ENCODE data around the gene SUPV3L1. TPM values are rescaled to one million over a fixed set of nuclear protein-coding genes. Genes with fewer than 3 reads are reported as not detected.

Gene SUPV3L1
- total RNA-seq, 1 donor from 2014 or later: 38.0 TPM

DNA sequence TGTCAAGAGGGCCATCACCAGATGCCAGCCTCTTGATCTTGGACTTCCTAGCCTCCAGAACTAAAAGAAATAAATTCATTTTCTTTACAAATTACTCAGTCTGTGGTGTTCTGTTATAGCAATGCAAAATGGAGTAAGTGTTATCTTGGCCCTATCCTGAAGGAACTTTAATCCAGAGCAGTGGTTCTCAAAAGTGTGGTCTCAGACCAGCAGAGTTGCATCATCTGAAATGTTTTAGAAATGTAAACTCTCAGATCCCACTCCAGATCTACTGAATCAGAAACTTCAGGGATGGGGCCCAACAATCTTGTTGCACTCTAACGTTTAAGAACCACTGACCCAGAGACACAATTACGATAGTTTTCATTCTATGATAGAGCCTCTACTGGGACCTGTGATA, 3.2 kb upstream of the SUPV3L1 start:
- no peak overlapping the region for H3K4me3 ChIP-seq (ENCODE audit: low read depth, low read length)
- no peak for DNase-seq (ENCODE audit: low read depth)
- TF ChIP-seq CTCF (conservative IDR thresholded peaks at IDR 0.05; ENCODE audit: low read depth, low read length): no peak

DNA sequence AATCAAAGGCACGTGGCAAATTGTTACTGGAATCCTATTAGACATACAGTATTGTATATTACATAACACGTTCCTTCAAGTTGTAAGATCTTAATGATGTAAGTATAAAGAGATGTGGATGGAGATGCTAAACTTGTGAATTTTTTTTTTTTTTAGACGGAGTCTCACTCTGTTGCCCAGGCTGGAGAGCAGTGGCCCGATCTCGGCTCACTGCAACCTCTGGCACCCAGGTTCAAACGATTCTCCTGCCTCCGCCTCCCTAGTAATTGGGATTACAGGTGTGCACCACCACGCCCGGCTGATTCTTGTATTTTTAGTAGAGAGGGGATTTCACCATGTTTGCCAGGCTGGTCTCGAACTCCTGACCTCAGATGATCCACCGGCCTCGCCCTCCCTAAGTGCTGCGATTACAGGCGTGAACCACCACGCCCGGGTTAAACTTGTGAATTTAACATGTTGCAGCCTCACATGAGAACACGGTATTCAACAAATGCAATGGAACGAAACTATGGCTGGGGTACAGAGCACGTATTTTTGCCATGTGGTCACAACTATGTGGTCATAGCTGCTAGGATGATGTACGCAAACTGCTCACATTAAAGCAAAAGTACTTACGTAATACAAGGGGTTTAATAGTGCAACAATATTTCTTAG, 818 bp upstream of the SUPV3L1 start:
- TF ChIP-seq CTCF (conservative IDR thresholded peaks at IDR 0.05; ENCODE audit: low read depth, low read length): no peak
- peak overlapping the region; percentile 87 for H3K4me3 ChIP-seq (ENCODE audit: low read depth, low read length)
- no peak for DNase-seq (ENCODE audit: low read depth)

- DNase-seq (ENCODE audit: low read depth): no peak
- H3K4me3 ChIP-seq (ENCODE audit: low read depth, low read length): peak overlapping the region; percentile 87
- no peak for TF ChIP-seq CTCF (conservative IDR thresholded peaks at IDR 0.05; ENCODE audit: low read depth, low read length)
Measured at GRCh38 chr10:69180525-69181204, 631 bp downstream of the SUPV3L1 start.

GRCh38 chr10:69181433-69181832, 1.4 kb downstream of the SUPV3L1 start:
- no peak for TF ChIP-seq CTCF (conservative IDR thresholded peaks at IDR 0.05; ENCODE audit: low read depth, low read length)
- DNase-seq (ENCODE audit: low read depth): no peak
- peak overlapping the region; percentile 87 for H3K4me3 ChIP-seq (ENCODE audit: low read depth, low read length)

GRCh38 chr10:69182005-69182404, 2.0 kb downstream of the SUPV3L1 start:
- TF ChIP-seq CTCF (conservative IDR thresholded peaks at IDR 0.05; ENCODE audit: low read depth, low read length): no peak
- no peak overlapping the region for H3K4me3 ChIP-seq (ENCODE audit: low read depth, low read length)
- no peak for DNase-seq (ENCODE audit: low read depth)

DNA sequence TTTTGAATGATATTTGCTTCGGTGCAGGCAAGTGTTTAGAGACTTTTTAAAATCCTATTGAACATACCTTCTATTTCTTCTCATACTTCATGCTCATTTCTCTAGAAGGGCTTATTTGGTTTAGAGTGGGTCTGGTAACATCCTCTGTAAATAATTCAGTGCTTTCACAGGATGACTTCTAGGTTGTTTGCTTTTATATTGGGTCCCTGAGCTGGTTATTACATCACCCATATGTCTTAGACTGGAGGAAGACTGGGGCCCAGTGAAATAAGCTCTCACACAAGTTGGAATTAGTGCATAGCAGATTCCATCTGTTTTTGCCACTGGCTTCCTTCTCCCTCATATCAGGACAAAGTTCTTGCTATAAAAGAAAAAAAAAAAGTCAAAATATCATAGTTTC, 6.5 kb downstream of the SUPV3L1 start:
- no peak overlapping the region for H3K4me3 ChIP-seq (ENCODE audit: low read depth, low read length)
- no peak for DNase-seq (ENCODE audit: low read depth)
- TF ChIP-seq CTCF (conservative IDR thresholded peaks at IDR 0.05; ENCODE audit: low read depth, low read length): no peak

- no peak for DNase-seq (ENCODE audit: low read depth)
- no peak overlapping the region for H3K4me3 ChIP-seq (ENCODE audit: low read depth, low read length)
- no peak for TF ChIP-seq CTCF (conservative IDR thresholded peaks at IDR 0.05; ENCODE audit: low read depth, low read length)
Measured at GRCh38 chr10:69201045-69201444, 21.0 kb downstream of the SUPV3L1 start.
